Uterus (tissue), 2 donors: ENCODE results near the gene UCK2.

Experiments used
- CTCF ChIP-seq, 4 experiments: fragments of 200-600 bp in 2 of 4; fragments of 450-650 bp in 2 of 4; sonication (generic) in 2 of 4; IDR thresholded peaks; one replicate each; pipeline ENCODE4 v1.5.1; 2016 to 2019; ENCODE audit warnings: antibody characterized with exemption in 4 of 4, mild to moderate bottlenecking in 2 of 4, moderate library complexity in 1 of 4
- POLR2A ChIP-seq, 2 donors: fragments of 450-650 bp; IDR thresholded peaks; one replicate each; pipeline ENCODE4 v1.6.1; 2016; ENCODE audit warnings: antibody characterized with exemption in 2 of 2, mild to moderate bottlenecking in 1 of 2, moderate library complexity in 1 of 2

- TF ChIP-seq CTCF (IDR thresholded peaks at IDR 0.05) (no peak), POLR2A (IDR thresholded peaks at IDR 0.05) (no peak)
Measured at GRCh38 chr1:165837838-165838364, 10.5 kb downstream of the UCK2 start.
